Measurements from ENCODE around the gene KLKB1.

DNA sequence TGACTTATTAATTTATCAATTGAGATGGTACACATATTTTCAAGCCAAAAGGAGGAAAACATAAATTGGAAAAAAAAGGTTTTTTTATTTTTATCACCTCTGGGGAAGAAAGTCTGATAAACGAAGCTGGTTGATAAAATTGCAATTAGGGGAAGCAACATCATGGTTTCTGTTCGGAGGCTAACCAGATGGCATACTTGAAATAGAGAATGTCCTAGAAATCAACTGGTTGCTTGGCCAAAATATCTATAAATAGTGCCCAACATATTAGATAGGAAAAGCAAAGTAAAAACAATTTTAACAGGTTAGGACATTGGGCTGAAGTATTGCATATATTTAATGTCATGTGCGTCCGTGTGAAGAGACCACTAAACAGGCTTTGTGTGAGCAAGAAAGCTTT is 14.3 kb downstream of the KLKB1 start:
- TF ChIP-seq, protein P1, sequence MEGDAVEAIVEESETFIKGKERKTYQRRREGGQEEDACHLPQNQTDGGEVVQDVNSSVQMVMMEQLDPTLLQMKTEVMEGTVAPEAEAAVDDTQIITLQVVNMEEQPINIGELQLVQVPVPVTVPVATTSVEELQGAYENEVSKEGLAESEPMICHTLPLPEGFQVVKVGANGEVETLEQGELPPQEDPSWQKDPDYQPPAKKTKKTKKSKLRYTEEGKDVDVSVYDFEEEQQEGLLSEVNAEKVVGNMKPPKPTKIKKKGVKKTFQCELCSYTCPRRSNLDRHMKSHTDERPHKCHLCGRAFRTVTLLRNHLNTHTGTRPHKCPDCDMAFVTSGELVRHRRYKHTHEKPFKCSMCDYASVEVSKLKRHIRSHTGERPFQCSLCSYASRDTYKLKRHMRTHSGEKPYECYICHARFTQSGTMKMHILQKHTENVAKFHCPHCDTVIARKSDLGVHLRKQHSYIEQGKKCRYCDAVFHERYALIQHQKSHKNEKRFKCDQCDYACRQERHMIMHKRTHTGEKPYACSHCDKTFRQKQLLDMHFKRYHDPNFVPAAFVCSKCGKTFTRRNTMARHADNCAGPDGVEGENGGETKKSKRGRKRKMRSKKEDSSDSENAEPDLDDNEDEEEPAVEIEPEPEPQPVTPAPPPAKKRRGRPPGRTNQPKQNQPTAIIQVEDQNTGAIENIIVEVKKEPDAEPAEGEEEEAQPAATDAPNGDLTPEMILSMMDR (IDR thresholded peaks at IDR 0.05): no peak
- TF ChIP-seq POLR2A (IDR thresholded peaks at IDR 0.05) (no peak), POLR2AphosphoS5 (IDR thresholded peaks at IDR 0.05) (no peak)

Measured in transverse colon (tissue), 4 donors.